ENCODE measurements around the gene INTU. TPM values are rescaled to one million over a fixed set of nuclear protein-coding genes. Genes with fewer than 3 reads are reported as not detected.
"Not testable (repeated sequence)": the region's sequence is repeated elsewhere in the genome, so short reads cannot be mapped to it uniquely, and the experiment has no call there.

Gene INTU
- 1.3 and 6.6 TPM in 2 replicates for total RNA-seq (2014; rRNA removed; shearing (Covaris generic))

DNA sequence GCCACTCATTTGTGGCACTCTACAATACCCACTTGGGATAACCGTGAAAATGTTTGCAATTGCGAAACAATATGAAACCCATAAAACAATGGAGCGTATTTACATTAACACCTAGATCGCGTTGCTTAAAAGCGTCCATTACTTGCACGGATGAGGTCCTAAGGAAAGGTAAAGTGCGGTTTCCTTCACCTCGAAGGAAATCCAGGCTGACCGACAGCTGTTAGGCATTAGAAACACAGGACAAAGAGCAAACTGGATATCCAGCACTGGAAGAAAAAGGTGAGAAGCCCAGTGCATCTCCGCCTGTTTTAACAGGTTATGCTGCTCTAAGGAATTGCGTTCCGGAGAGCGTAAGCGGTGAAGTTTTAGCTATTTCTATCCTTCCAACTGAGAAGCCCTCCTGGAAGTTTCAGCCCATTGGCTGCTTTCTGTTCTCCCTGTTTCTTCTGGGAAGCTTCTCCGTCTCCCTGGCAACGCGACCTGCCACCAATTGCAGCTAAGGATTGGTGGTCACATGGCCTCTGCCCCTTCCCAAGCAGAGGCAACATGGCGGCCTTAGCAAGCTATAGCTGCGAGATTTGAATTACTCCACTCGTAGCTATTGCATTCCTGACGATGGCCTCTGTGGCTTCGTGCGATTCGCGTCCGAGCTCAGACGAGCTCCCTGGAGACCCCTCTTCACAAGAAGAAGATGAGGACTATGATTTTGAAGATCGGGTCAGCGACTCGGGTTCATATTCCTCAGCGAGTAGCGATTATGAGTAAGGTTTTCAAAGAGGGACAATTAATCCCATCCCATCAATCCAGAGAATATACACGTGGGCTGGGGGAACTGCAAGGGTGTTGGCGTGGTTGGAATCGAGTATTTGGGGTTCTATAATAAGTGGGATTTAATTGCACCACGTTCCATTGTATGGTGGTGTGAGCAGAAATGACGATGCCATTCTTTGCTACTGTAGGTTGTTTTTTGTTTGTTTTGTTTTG lies at the start of gene INTU:
INTU (plus strand) TSS at position 538 of the 984 bp plus-strand sequence; CDS start at position 616, 78 bp downstream.
- DNase-seq (ENCODE audit: low read depth), result peak; percentile 90

DNA sequence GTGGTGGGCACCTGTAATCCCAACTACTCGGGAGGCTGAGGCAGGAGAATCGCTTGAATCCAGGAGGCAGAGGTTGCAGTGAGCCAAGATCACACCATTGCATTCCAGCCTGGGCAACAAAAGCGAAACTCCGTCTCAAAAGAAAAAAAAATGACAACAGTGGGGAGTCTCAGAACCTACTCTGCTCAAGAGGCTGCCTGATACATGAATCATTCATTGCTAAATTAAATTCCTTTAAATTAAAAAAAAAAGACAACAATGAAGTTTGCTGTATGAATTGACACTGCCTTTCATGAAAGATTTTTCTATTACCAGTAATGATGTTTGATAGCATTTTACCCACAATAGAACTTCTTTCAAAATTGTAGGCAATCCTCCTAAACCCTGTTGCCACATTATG lies 46.3 kb upstream of the INTU start:
- not testable (repeated sequence) for DNase-seq (ENCODE audit: low read depth)

DNA sequence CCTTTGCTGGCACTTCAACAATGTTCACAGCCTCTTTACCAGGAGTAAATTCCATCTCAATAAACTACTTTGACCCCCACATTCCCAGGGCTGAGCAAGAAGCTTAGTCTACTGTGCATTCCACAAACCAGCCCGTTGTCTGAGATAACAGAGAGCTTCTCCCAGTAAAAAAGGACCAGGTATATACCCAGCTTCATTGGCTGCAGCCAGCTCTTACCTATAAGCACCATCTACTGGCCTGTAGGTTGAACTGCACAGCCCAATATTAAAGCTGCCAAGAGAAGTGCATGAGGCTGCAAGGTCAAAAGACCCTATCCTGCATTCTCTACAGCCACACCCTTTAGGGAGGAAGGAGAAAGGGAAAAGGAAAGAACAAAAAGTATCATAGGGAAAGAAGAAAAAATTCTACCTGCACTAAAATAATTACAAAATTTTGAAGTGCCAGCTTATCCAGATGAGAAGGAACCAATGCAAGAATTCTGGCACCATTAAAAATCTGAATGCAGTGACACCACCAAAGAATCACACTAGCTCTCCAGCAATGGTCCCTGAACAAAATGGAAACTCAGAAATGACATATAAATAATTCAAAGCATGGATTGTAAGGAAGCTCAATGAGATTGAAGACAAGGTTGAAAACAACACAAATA lies 45.7 kb upstream of the INTU start:
- DNase-seq (ENCODE audit: low read depth), result peak; percentile 13

DNA sequence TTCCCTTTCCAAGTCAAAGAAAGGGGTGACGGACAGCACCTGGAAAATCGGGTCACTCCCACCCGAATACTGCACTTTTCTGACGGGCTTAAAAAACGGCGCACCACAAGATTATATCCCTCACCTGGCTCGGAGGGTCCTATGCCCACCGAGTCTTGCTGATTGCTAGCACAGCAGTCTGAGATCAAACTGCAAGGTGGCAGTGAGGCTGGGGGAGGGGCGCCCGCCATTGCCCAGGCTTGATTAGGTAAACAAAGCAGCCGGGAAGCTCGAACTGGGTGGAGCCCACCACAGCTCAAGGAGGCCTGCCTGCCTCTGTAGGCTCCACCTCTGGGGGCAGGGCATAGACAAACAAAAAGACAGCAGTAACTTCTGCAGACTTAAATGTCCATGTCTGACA lies 43.6 kb upstream of the INTU start:
- DNase-seq (ENCODE audit: low read depth), result not testable (repeated sequence)

DNA sequence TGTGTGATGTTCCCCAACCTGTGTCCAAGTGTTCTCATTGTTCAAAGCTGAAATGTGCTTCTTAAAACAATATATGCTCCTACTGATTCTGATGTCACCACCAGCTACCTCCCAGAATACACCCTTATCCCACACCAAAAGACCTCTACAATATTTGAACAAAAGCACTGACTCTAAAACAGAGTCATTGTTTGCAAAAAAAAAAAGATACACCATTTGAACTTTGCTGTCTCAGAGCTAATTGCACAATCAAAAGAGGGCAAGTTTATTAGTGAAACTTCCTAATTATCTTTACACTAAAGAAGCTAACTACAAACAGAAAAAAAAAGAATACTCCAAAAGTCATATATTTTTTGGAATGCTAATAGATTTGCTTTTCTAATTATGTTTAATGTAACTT lies 34.1 kb upstream of the INTU start:
- no peak for DNase-seq (ENCODE audit: low read depth)

DNA sequence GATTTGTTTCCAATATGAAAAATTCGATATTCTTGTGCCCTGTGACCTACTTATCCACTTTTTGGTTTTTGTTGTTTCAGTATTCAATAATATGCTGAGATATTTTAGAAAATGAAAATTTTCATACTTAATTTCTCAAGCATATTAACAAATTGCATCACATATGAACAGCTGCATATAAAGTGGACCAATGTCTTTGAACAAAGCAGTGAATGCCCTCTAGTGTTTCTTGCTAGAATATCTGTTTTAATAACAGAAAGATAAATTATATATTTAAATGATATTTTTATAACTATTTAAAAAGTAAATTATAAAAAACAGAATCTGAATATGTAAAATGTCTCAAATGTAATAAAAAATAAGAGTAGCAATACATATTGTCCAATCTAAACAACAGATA lies 31.7 kb upstream of the INTU start:
- no peak for DNase-seq (ENCODE audit: low read depth)

DNA sequence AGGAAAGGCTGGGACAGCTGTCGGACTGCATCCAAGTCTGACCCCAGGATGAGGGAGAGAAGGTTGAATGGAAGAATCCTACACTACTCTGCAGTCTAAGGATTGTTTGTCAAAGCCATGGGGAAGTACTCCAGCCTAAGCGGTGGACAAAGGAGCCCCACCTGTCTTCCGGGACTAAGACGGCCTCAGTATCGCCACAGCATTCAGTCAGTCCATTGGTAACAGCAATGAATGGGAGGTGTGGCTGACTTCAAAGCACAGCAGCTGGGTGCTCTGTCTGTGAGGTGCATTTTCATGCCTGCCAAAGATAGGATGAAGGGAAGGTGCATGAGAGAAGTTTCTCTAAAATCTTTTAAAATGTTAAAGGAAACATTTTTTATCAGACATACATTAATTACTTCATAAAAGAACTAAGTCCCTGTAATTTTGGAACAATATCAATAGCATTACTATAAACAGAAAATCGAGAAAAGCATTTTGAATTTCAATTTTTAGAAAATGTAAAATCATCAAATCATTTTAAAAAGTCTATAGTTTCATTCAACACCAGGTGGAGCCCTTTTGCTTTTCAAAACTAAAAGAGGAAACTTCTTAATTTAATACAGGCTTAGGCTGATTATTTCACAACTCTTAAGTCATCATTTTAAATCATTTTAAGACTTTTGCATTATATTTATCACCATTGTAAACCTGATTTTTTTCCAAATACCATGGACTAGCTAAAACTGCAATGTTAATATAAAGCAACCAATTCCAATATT lies 27.6 kb upstream of the INTU start:
- DNase-seq (ENCODE audit: low read depth), result no peak

DNA sequence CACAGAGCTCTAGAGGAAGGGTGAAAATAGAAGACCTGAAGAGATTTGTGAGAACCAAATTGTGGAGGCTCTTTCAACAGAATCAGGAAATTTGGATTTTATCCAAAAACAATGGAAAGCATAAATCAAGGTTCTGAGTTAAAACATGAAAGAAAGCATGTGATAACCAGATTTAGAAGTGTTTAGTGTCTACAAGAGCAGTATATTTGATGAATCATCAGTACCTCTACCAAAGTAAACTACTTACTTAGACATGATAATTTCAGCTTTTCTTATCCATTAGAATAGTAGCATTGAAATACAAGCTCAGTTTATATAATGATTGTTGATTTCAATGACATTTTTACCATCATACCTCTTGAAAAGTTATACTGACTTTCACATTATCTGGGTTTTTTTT lies 25.9 kb upstream of the INTU start:
- no peak for DNase-seq (ENCODE audit: low read depth)

DNA sequence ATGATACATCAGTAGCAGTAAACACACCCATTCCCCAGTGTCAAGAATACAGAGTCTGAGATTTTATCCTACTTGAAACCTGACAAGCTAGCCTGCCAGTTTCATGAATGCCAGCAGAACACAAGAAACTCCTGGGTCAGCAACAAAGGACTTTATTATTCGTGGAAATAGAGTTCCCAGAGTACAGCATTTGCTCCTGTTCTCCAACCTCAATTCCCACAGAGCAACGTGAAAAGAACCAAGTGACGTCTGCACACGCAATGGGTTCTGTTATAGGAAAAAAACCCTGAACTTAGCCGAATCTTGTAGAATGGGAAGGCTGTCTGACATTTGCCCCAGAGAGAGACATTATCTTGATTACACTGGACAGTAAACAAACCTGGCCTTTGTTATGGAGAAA lies 23.3 kb upstream of the INTU start:
- no peak for DNase-seq (ENCODE audit: low read depth)

DNA sequence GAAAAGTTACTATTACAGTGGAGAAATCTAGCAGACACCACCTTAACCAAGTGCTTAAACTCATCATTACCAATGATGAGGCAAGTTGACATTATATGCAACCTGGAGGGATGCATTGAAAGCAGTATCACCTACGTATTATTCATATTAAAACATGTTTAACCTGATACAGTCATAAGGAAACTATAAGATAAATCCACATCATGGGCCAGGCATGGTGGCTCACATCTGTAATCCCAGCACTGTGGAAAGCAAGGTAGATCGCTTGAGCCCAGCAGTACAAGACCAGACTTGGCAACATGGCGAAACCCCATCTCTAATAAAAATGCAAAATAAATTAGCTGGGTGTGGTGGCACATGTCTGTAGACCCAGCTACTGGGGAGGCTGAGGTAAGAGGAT lies 22.3 kb upstream of the INTU start:
- DNase-seq (ENCODE audit: low read depth), result no peak

DNA sequence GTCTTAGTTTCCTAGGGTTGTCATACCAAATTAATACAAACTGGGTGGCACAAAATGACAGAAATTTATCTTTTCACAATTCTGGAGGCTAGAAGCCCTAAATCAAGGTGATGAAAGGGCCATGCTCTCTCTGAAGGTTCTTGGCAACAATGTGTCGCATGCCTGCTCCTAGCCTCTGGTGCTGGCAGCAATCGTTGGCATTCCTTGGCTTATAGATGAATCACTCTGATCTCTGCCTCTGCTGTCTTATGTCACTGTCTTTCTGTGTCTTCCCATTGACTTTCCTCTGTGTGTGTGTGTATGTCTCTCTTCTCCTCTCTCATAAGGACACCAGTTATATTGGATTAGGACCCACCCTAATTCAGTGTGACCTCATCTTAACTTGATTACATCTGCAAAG lies 15.9 kb upstream of the INTU start:
- no peak for DNase-seq (ENCODE audit: low read depth)

DNA sequence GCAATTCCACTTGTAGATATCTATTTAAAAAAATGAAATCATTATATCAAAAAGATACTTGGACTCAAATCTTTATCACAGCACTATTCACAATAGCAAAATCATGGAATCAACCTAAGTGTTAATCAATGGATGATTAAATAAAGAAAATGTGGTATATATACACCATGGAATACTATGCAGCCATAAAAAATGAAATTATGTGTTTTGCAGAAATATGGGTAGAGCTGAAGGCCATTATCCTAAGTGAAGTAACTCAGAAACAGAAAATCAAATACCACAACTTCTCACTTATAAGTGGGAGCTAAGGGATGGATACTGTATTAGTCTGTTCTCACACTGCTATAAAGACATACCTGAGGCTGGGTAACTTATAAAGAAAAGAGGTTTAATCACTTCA lies 14.3 kb upstream of the INTU start:
- no peak for DNase-seq (ENCODE audit: low read depth)

DNA sequence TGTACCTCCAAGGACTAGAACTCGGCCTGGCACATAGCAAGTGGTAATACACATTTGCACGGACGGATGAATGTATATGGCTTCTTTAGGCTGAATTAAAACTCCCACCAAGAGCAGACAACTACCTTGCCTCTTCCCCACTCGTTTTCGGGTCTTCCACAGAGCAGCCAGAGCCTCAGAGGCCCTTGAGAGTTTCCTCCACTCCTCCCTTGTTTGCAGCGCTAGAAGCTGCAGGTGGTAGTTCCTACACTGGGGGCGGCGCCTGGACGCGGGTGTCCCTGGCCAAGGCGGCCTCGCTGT lies 10.2 kb upstream of the INTU start:
- no peak for DNase-seq (ENCODE audit: low read depth)

DNA sequence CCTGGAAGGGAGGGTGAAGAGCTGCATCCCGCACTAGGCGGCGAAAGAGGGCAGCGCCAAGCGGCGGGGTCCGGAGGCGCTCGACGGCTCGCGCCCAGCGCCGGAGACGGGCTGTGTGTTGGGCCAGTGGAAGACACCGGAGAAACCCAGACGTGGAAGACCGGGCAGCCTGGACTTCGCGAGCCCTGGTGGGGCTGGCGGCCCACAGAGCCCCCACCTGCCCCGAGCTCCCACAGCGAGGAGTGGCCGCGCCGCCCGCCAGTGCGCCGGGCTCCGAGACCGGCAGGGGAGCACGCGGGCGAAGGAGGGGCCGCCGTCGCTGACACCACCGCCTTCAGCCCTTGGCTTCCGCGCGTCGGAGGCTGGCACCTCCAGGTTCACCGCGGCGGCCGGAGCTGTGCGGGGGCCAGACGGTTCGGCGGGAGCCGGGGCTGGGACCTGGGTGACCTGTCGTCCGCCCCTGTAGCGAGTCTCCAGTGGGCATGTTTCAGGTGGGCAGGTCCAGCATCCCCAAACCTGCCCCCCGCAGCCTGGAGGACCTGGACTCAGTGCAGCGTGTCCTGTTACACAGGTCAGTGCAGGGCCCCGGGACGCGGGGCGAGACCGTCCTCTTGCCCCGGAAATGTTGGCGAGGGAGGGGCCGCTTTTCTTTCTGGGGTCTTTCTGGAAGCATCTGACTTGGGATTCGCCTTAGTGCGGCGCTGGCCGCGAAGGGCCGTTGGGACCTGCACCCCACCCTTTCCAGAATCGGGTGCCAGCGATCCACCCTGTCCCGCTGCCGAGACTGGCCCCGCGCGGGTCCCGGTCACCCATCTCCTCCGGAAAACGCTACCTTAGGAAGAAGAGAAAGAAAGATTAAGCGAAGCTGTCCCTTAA lies 9.6 kb upstream of the INTU start:
- DNase-seq (ENCODE audit: low read depth), result peak; percentile 64

DNA sequence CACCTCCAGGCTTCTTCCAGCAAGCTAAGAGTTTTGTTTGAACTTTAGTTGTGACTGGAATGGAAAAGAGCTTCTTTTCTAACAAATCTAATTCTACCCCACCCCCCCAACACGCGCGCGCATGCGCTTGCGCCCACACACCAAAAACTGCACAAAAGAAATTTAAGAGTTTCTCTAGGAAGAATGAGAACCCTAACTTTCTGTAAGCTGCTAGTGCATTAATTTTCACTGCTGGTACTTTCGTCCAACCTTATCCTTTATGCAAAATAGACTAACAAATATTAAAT lies 9.0 kb upstream of the INTU start:
- peak; percentile 10 for DNase-seq (ENCODE audit: low read depth)

DNA sequence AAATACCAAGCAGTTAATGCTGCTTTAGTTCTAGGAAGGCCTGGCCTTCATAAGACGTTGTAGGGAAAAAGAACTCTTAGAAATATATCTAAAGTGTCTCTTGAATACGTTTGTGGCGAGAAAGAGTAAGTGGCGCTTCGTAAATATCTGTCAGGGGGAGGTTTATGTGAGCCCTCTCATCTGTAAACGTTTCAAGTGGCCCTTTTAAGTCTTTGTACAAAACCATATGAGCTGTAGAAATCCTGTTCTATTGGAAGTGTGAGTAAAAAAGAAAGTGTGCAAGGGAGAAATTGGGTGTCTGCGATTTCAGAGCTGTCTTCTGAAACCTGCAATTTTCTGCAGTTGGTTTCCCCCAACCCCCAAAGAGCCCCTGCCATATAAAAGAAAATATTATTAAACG lies 8.6 kb upstream of the INTU start:
- DNase-seq (ENCODE audit: low read depth), result no peak

DNA sequence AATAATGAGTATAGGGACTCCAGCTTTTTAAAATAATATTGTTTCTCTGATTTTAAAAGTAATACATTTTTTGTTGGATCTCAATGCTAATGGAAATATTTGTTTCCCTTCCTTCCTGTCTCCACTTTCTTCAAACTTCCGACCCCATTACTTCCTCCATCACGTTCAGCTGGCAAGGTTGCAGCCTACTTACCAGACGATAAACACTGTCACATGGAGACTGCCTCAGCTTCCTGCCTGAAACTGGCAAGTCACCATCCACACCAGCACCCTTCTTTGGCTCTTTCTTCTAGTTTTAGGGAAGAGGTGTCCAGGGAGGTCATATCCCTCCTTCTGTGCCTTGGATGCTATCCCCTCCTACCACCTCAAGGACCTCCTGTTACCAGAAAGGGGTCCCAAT lies 3.4 kb upstream of the INTU start:
- no peak for DNase-seq (ENCODE audit: low read depth)

DNA sequence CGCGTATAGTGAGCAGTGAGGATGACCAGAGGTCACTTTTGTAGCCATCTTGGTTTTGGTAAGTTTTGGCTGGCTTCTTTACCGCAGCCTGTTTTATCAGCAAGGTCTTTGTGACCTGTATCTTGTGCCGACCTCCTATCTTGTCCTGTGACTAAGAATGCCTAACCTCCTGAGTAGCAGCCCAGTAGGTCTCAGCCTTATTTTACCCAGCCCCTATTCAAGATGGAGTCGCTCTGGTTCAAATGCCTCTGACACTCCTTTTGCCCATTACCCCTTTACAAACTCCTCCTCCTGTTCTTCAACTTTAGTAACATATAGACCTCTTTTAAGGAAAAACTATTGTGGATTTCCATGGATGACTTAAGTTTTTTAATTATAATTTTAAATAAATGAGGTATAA lies 2.6 kb upstream of the INTU start:
- DNase-seq (ENCODE audit: low read depth), result no peak

DNA sequence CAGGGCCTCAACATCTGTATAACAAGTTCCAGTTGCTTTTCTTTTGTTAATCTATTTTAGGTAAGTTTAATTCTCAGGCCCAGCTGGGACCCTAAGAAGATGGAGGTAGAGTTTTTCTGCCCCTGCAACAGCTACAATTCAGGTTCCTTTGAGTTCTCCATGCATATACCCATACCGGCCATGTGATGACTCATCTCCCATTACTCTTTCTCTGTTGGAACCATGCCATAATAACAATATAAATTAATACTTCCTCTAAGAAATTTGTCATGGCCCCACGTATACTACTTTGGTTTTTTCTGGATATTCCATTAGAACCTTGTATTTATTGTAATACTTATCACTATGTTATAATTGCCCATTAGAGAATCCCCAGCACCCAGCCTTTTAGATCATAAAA lies 1.3 kb upstream of the INTU start:
- DNase-seq (ENCODE audit: low read depth), result peak; percentile 16

DNA sequence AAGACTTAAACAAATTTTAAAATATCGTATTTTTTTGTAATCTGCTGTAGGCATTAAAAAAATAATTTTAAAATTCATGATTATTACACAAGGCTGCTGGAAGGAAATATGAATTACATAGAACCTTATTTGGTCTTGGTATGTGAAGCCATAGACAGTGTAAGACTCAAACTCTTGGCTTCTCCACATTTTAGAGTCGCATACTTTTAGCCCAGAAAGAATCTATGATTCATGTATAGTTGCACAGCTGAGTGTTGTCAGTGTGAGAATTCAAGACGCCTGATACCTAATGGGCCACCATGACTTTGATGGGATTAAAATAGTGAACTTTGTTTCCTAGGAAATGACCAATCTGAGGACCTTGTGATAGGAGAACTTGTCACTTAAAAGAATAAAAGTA lies 1.4 kb downstream of the INTU start:
- no peak for DNase-seq (ENCODE audit: low read depth)

DNA sequence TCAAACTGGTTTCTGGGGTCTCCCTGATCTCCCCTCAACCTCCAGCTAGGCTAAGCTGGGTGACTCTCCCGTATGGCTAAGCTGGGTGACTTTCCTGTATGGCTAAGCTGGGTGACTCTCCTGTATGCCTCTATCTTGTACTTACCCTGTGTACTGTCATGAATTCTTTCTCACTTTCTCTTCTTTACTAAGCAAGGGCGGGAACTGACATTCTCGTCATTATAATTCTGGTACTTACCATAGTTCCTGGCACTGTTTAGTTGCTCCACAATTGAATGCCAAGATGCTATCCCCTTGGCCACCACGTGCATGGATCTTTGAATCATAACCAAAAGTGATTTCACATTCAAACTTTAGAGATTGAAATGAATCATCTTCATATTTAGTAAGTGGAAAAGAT lies 8.8 kb downstream of the INTU start:
- DNase-seq (ENCODE audit: low read depth), result no peak

DNA sequence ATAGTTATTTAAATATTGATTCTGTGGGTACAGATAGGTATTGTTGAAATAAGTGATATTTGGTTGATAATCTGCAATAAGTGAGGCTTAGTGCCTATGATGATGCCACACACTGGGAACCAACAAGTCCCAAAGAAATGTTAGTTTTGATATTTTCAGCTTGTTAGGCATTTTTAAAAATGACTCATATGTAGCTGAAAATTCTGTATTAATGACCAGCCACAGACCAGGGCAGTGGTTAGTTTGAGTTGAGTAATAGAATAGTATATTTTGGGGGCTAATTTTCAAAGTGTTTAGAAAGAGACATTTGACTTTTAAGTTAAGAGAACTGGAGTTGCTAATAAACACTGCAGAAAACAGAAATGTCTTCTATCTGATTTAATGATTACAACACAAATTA lies 9.4 kb downstream of the INTU start:
- DNase-seq (ENCODE audit: low read depth), result no peak
